ENCODE results near the gene SCN1B.

Gene SCN1B

DNA sequence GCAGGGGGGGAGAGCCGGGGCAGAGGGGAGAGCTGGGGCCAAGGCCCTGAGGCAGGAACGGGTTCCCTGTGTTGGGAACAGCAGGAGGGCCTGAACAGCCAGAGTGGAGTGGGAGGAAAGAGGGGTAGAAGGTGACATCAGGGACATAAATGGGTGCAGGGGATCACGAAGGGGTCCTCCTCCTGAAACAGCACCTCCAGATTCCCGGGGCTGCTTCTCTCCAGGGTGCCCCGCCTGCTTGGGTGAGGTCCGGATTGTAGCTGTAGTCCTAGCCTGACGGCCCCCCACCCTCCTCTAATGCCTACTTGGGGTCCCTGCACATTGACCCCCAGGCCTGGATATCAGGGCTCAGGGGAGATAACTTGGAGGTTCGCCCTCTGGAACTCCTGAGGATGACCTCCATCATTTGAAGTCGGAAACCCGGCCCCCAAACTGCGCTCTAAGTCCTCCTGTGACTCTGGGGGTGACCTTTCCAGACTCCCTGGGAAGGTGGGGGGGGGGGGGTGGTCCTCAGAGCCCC lies 473 bp upstream of the SCN1B start:
- TF ChIP-seq, protein P1, sequence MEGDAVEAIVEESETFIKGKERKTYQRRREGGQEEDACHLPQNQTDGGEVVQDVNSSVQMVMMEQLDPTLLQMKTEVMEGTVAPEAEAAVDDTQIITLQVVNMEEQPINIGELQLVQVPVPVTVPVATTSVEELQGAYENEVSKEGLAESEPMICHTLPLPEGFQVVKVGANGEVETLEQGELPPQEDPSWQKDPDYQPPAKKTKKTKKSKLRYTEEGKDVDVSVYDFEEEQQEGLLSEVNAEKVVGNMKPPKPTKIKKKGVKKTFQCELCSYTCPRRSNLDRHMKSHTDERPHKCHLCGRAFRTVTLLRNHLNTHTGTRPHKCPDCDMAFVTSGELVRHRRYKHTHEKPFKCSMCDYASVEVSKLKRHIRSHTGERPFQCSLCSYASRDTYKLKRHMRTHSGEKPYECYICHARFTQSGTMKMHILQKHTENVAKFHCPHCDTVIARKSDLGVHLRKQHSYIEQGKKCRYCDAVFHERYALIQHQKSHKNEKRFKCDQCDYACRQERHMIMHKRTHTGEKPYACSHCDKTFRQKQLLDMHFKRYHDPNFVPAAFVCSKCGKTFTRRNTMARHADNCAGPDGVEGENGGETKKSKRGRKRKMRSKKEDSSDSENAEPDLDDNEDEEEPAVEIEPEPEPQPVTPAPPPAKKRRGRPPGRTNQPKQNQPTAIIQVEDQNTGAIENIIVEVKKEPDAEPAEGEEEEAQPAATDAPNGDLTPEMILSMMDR (conservative IDR thresholded peaks at IDR 0.05; ENCODE audit: low read length), result no peak
- no peak for TF ChIP-seq EZH2phosphoT487 (IDR thresholded peaks at IDR 0.05; ENCODE audit: borderline replicate concordance)
- Histone ChIP-seq H3K4me1 (ENCODE audit: insufficient read depth, low read length, poor library complexity, severe bottlenecking) (no peaks in the 10 kb centered on the region), H3K9me3 (ENCODE audit: insufficient read depth, low read depth, low read length) (no peaks in the 10 kb centered on the region), H3K27me3 (ENCODE audit: insufficient read depth, low read length, poor library complexity, severe bottlenecking) (peaks cover 11% of the 10 kb centered on the region), H3F3A (ENCODE audit: low read depth) (no peaks in the 10 kb centered on the region), H3K36me3 (ENCODE audit: insufficient read depth, low read length) (peaks cover 22% of the 10 kb centered on the region; the same call in 1 of the 2 replicates), H3K79me2 (ENCODE audit: insufficient read depth, low read length) (no peaks in the 10 kb centered on the region), H3K4me3 (ENCODE audit: low read length, poor library complexity, severe bottlenecking) (no peak overlapping the region), H3K9ac (ENCODE audit: low read depth, low read length, poor library complexity, severe bottlenecking) (no peak overlapping the region), H3K9me2 (replicated peaks; ENCODE audit: low read depth, low read length) (no peaks in the 10 kb centered on the region), H4K20me1 (ENCODE audit: insufficient read depth, low read length, poor library complexity, severe bottlenecking) (no peaks in the 10 kb centered on the region), H3K4me2 (ENCODE audit: low read depth, low read length, poor library complexity, severe bottlenecking) (no peak overlapping the region), H2AFZ (ENCODE audit: low read length) (no peak overlapping the region)

DNA sequence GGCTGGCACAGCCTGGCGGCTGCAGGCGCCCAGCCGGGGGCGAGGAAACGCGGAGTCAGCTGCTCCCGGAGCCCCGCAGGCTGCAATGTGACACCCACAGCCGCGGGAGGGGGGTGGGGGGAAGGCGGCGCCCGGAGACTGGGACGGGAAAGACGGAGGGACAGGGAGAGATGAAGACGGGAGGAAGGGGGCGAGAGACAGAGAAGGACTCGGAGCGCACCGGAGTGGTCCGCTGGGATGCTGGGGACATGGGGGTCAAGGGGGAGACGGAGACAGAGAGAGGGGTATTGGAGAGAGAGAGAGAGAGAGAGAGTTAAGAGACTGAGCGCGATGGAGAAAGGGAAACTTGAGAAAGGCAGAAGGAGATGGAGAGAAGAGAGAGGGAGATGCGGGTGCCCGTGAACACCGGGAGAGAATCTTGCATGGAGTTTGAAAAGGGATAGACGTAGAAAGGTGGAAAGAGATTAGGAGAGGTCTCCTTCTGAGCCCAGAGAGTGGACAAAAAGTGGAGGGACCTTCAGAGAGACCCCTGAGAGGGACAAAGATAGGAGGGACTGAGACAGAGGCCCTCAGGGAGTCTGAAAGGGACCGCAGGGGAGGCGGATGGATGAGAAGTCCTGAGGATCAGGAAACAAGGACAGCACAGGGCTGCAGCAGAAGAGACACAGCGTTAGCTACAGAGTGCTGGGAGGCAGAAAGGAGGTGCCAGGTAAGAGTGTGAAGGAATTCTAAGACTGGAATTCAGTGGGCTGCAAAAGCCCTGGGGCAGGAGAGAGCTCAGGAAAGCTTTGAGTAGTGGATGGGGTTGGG lies 1.0 kb downstream of the SCN1B start:
- no peaks in the 10 kb centered on the region for H3K79me2 ChIP-seq (ENCODE audit: insufficient read depth, low read length)
- no peaks in the 10 kb centered on the region for H3F3A ChIP-seq (ENCODE audit: low read depth)
- H2AFZ ChIP-seq (ENCODE audit: low read length), result no peak overlapping the region
- no peaks in the 10 kb centered on the region for H3K9me3 ChIP-seq (ENCODE audit: insufficient read depth, low read depth, low read length)
- peaks cover 11% of the 10 kb centered on the region for H3K27me3 ChIP-seq (ENCODE audit: insufficient read depth, low read length, poor library complexity, severe bottlenecking)
- TF ChIP-seq EZH2phosphoT487 (IDR thresholded peaks at IDR 0.05; ENCODE audit: borderline replicate concordance), result no peak
- TF ChIP-seq, protein P1 (conservative IDR thresholded peaks at IDR 0.05; ENCODE audit: low read length), result no peak
- no peaks in the 10 kb centered on the region for H4K20me1 ChIP-seq (ENCODE audit: insufficient read depth, low read length, poor library complexity, severe bottlenecking)
- peak overlapping the region; percentile 44 for H3K4me3 ChIP-seq (ENCODE audit: low read length, poor library complexity, severe bottlenecking)
- H3K4me2 ChIP-seq (ENCODE audit: low read depth, low read length, poor library complexity, severe bottlenecking), result peak overlapping the region; percentile 24
- H3K9ac ChIP-seq (ENCODE audit: low read depth, low read length, poor library complexity, severe bottlenecking), result no peak overlapping the region
- no peaks in the 10 kb centered on the region for H3K4me1 ChIP-seq (ENCODE audit: insufficient read depth, low read length, poor library complexity, severe bottlenecking)
- peaks cover 17% of the 10 kb centered on the region; the same call in 1 of the 2 replicates for H3K36me3 ChIP-seq (ENCODE audit: insufficient read depth, low read length)
- H3K9me2 ChIP-seq (replicated peaks; ENCODE audit: low read depth, low read length), result no peaks in the 10 kb centered on the region

DNA sequence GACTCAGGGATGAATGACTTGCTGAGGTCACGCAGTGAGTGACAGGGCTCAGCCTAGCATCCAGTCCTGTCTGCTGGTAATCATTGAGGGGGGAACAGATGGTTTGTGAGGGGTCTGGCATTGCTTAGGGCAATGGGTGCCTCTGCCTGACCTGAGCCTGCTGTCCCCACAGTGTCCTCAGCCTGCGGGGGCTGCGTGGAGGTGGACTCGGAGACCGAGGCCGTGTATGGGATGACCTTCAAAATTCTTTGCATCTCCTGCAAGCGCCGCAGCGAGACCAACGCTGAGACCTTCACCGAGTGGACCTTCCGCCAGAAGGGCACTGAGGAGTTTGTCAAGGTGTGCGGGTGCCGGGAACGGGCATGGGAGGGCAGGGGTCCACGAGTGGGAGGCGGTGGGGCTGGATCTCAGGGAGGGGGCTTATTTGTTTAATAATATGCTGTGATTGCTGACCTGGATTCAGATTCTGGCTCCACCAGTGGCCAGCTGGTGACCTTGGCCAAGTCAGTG lies 2.1 kb downstream of the SCN1B start:
- H3K79me2 ChIP-seq (ENCODE audit: insufficient read depth, low read length), result no peaks in the 10 kb centered on the region
- H3K4me1 ChIP-seq (ENCODE audit: insufficient read depth, low read length, poor library complexity, severe bottlenecking), result no peaks in the 10 kb centered on the region
- no peaks in the 10 kb centered on the region for H3K9me2 ChIP-seq (replicated peaks; ENCODE audit: low read depth, low read length)
- peaks cover 7% of the 10 kb centered on the region; the same call in 1 of the 2 replicates for H3K36me3 ChIP-seq (ENCODE audit: insufficient read depth, low read length)
- peaks cover 11% of the 10 kb centered on the region for H3K27me3 ChIP-seq (ENCODE audit: insufficient read depth, low read length, poor library complexity, severe bottlenecking)
- no peaks in the 10 kb centered on the region for H3F3A ChIP-seq (ENCODE audit: low read depth)
- no peak overlapping the region for H3K4me3 ChIP-seq (ENCODE audit: low read length, poor library complexity, severe bottlenecking)
- TF ChIP-seq EZH2phosphoT487 (IDR thresholded peaks at IDR 0.05; ENCODE audit: borderline replicate concordance), result no peak
- TF ChIP-seq, protein P1 (conservative IDR thresholded peaks at IDR 0.05; ENCODE audit: low read length), result no peak
- H3K9me3 ChIP-seq (ENCODE audit: insufficient read depth, low read depth, low read length), result no peaks in the 10 kb centered on the region
- no peak overlapping the region for H3K4me2 ChIP-seq (ENCODE audit: low read depth, low read length, poor library complexity, severe bottlenecking)
- H4K20me1 ChIP-seq (ENCODE audit: insufficient read depth, low read length, poor library complexity, severe bottlenecking), result no peaks in the 10 kb centered on the region
- no peak overlapping the region for H3K9ac ChIP-seq (ENCODE audit: low read depth, low read length, poor library complexity, severe bottlenecking)
- H2AFZ ChIP-seq (ENCODE audit: low read length), result no peak overlapping the region
